NB4 (cell line): ENCODE results near the gene PREPL.

Source experiments
- POLR2A ChIP-seq: IDR thresholded peaks from 2 replicates; pipeline ENCODE4 v1.6.1; 2011; ENCODE audit warnings: mild to moderate bottlenecking; ENCODE audit not compliant: insufficient read length; ENCODE audit errors: extremely low read depth
- TF ChIP-seq, protein P1 (sequence below): IDR thresholded peaks from one replicate; pipeline ENCODE4 v1.5.1; 2012; ENCODE audit warnings: low read depth, low read length
- TF ChIP-seq, protein P2 (sequence below): IDR thresholded peaks from 2 replicates; pipeline ENCODE4 v1.6.1; 2011; ENCODE audit warnings: low read depth, low read length

DNA sequence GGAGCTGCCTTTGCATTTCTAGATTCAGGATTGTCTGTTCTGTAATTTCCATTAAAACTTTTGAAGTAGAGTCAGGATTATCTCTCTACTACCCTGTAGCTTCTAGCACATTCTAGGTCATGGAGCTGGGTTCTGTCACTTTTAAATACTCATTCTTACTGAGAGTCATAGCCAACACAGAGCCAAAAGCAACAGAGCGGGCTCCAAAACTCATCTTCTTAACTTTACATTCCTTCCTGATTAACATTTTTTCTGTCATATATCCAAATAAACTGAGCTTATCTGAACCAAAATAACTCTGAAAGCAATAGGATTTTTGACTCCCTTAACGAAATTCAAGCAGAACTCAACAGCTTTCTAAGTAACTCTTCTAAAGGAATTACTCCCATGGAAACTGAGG is 12.9 kb downstream of the PREPL start:
- TF ChIP-seq, protein P1, sequence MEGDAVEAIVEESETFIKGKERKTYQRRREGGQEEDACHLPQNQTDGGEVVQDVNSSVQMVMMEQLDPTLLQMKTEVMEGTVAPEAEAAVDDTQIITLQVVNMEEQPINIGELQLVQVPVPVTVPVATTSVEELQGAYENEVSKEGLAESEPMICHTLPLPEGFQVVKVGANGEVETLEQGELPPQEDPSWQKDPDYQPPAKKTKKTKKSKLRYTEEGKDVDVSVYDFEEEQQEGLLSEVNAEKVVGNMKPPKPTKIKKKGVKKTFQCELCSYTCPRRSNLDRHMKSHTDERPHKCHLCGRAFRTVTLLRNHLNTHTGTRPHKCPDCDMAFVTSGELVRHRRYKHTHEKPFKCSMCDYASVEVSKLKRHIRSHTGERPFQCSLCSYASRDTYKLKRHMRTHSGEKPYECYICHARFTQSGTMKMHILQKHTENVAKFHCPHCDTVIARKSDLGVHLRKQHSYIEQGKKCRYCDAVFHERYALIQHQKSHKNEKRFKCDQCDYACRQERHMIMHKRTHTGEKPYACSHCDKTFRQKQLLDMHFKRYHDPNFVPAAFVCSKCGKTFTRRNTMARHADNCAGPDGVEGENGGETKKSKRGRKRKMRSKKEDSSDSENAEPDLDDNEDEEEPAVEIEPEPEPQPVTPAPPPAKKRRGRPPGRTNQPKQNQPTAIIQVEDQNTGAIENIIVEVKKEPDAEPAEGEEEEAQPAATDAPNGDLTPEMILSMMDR: no peak
- TF ChIP-seq POLR2A: no peak
- TF ChIP-seq, protein P2, sequence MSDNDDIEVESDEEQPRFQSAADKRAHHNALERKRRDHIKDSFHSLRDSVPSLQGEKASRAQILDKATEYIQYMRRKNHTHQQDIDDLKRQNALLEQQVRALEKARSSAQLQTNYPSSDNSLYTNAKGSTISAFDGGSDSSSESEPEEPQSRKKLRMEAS: no peak
